Stomach (tissue), 9 donors: Measurements from ENCODE around the gene PJA1. TPM values are rescaled to one million over a fixed set of nuclear protein-coding genes. Genes with fewer than 3 reads are reported as not detected.

ENCODE experiments used
- DNase-seq, 2 donors: peaks; one replicate each; pipeline versions ENCODE4 v3.0.0 to v3.0.0-alpha.2; 2013 to 2019
- H3K27ac ChIP-seq, 5 donors: fragments of 200-600 bp in 4 of 5; sonication (generic) in 4 of 5; one replicate each; pipeline ENCODE4 v1.5.1; 2013 to 2019; ENCODE audit warnings: mild to moderate bottlenecking in 1 of 5, moderate library complexity in 1 of 5
- H3K27me3 ChIP-seq, 3 donors: fragments of 200-600 bp; sonication (generic); one replicate each; pipeline ENCODE4 v1.5.1; 2017 to 2019; ENCODE audit warnings: mixed run types in 1 of 3
- H3K36me3 ChIP-seq, 4 donors: fragments of 200-600 bp; sonication (generic); 1 replicate in 3 of 4; 2 replicates in 1 of 4; pipeline ENCODE4 v1.5.1; 2016 to 2019
- H3K4me1 ChIP-seq, 4 donors: fragments of 200-600 bp; sonication (generic); one replicate each; pipeline ENCODE4 v1.5.1; 2016 to 2019
- H3K4me3 ChIP-seq, 4 donors: fragments of 200-600 bp; sonication (generic) in 3 of 4; one replicate each; pipeline ENCODE4 v1.5.1; 2016 to 2019; ENCODE audit warnings: mild to moderate bottlenecking in 1 of 4
- H3K9me3 ChIP-seq, 4 donors: fragments of 200-600 bp; sonication (generic); one replicate each; pipeline ENCODE4 v1.5.1; 2016 to 2019
- EP300 ChIP-seq: sonication (generic); formaldehyde crosslinking; IDR thresholded peaks from one replicate; pipeline ENCODE4 v1.6.1; 2017; ENCODE audit warnings: antibody characterized with exemption
- POLR2A ChIP-seq, 4 donors: fragments of 450-650 bp; IDR thresholded peaks; one replicate each; pipeline ENCODE4 v1.6.1; 2016; ENCODE audit warnings: antibody characterized with exemption in 4 of 4, control low read depth in 2 of 4, mild to moderate bottlenecking in 1 of 4, moderate library complexity in 1 of 4
- POLR2AphosphoS5 ChIP-seq, 3 donors: sonication (generic); formaldehyde crosslinking; IDR thresholded peaks; one replicate each; pipeline ENCODE4 v1.6.1; 2016; ENCODE audit warnings: antibody characterized with exemption in 3 of 3
- WGBS, 5 donors: extraction: QIAGEN DNeasy Blood & Tissue Kit in 3 of 5; methylation state at CpG; one replicate each; pipeline versions ENCODE4 v1.1.5 to v1.1.7; 2013 to 2018; 5-methylcytosine and 5-hydroxymethylcytosine counted together
- intact Hi-C: fragments of 100-400 bp; cut with DNase I; formaldehyde crosslinking; loops from one replicate; pipeline ENCODE4 v1.15.1; 2023; ENCODE audit warnings: low total_unique reads
- polyA plus RNA-seq, 3 donors: library from polyadenylated mRNA; stranded (reverse); fragments of 200-250 nt; gene quantifications; one replicate each; pipeline ENCODE4 v1.2.3, GENCODE V29; 2013
- total RNA-seq, 5 donors: library from RNA; depleted of rRNA; stranded (reverse); fragments of >200 nt; gene quantifications; one replicate each; pipeline versions ENCODE4 v1.1.0 to v1.2.3, GENCODE V29; 2014 to 2016
- TF ChIP-seq, protein P1 (sequence below), 7 experiments: fragments of 450-650 bp in 4 of 7; fragments of 200-600 bp in 3 of 7; sonication (generic) in 3 of 7; IDR thresholded peaks; one replicate each; pipeline ENCODE4 v1.5.1; 2016 to 2019; ENCODE audit warnings: antibody characterized with exemption in 7 of 7, control low read depth in 2 of 7, mild to moderate bottlenecking in 1 of 7
- donor health status: healthy with polysubstance abuse.
- donor health status: Bipolar disorder and iron deficiency.
- donor health status: healthy.

PJA1 gene
- total and polyA plus RNA-seq, 8 donors = 1.7 to 41.4 (median 12.0) TPM

DNA sequence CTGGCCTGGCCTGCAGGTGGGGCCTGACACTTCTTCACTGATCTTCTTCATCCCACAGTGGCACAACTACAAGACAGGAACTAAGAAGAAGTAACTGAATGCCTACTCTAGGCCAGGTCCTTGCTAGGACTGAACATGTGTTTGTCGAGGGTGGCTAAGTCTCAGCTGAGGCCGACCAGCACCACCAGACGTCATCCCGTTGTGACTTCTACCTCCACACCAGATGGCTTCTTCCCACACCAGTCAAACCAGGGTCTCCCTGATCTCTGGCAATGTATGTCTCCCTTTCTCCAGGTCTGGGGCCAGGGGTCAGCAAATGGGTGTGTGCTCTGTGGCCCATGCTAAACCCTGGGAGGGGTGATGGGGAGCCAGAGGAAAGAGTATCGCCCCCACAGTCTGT lies 40.2 kb downstream of the PJA1 start:
- Histone ChIP-seq H3K27ac (no peak overlapping the region), H3K9me3 (no peaks in the 10 kb centered on the region), H3K36me3 (no peaks in the 10 kb centered on the region), H3K27me3 (peaks cover 0 to 39% (median 10%) of the 10 kb centered on the region in 3 donors), H3K4me1 (peaks cover 0 to 16% (median 7%) of the 10 kb centered on the region in 4 donors), H3K4me3 (no peak overlapping the region)
- TF ChIP-seq POLR2AphosphoS5 (IDR thresholded peaks at IDR 0.05) = no peak
- TF ChIP-seq, protein P1, sequence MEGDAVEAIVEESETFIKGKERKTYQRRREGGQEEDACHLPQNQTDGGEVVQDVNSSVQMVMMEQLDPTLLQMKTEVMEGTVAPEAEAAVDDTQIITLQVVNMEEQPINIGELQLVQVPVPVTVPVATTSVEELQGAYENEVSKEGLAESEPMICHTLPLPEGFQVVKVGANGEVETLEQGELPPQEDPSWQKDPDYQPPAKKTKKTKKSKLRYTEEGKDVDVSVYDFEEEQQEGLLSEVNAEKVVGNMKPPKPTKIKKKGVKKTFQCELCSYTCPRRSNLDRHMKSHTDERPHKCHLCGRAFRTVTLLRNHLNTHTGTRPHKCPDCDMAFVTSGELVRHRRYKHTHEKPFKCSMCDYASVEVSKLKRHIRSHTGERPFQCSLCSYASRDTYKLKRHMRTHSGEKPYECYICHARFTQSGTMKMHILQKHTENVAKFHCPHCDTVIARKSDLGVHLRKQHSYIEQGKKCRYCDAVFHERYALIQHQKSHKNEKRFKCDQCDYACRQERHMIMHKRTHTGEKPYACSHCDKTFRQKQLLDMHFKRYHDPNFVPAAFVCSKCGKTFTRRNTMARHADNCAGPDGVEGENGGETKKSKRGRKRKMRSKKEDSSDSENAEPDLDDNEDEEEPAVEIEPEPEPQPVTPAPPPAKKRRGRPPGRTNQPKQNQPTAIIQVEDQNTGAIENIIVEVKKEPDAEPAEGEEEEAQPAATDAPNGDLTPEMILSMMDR (IDR thresholded peaks at IDR 0.05) = no peak
- no peak for TF ChIP-seq POLR2A (IDR thresholded peaks at IDR 0.05)
- no peak for TF ChIP-seq EP300
- WGBS, 5 donors = 83 to 94% (median 87%) methylated on average over 1 to 5 of the region's 5 CpGs
- intact Hi-C loops = no loop called here
- no peak for DNase-seq

DNA sequence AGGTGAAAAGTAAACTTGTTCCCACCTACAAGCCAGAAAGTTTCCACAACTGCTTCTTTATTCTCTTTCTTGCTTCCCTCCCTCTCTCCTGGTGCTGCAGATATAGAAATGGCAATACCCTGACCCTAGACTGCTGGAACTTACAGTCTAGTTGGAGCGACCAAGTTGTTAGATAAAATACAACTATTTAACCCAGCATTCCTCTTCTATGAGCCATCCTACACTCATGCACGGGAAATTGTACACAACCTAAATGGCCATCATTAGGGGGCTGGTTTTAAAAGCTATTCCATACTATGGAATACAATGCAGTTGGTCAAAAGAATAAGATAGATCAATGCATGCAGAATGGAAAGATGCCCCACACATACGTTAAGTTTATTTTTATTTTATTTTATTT lies 41.1 kb downstream of the PJA1 start:
- no peak for DNase-seq
- Histone ChIP-seq H3K4me3 (no peak overlapping the region), H3K36me3 (no peaks in the 10 kb centered on the region), H3K9me3 (no peaks in the 10 kb centered on the region), H3K27me3 (peaks cover 0 to 33% (median 10%) of the 10 kb centered on the region in 3 donors), H3K27ac (no peak overlapping the region), H3K4me1 (peaks cover 0 to 15% (median 7%) of the 10 kb centered on the region in 4 donors)
- TF ChIP-seq POLR2A (IDR thresholded peaks at IDR 0.05) (no peak), POLR2AphosphoS5 (IDR thresholded peaks at IDR 0.05) (no peak), EP300 (no peak)
- TF ChIP-seq, protein P1 (IDR thresholded peaks at IDR 0.05) = no peak
- WGBS, 5 donors = 78 to 86% (median 81%) methylated on average over 3 of the region's 3 CpGs
- intact Hi-C loops = no loop called here

GRCh38 chrX:69123481-69123880 lies 41.8 kb downstream of the PJA1 start:
- H3K4me1 ChIP-seq = peaks cover 0 to 11% (median 2%) of the 10 kb centered on the region in 4 donors
- H3K27me3 ChIP-seq = peaks cover 0 to 27% (median 3%) of the 10 kb centered on the region in 3 donors
- TF ChIP-seq, protein P1 (IDR thresholded peaks at IDR 0.05) = no peak
- no peak for TF ChIP-seq EP300
- DNase-seq = no peak
- no peaks in the 10 kb centered on the region for H3K9me3 ChIP-seq
- intact Hi-C loops = no loop called here
- H3K4me3 ChIP-seq = no peak overlapping the region
- 65 to 90% (median 80%) methylated on average over 5 to 8 of the region's 8 CpGs for WGBS, 5 donors
- H3K27ac ChIP-seq = no peak overlapping the region
- H3K36me3 ChIP-seq = no peaks in the 10 kb centered on the region

DNA sequence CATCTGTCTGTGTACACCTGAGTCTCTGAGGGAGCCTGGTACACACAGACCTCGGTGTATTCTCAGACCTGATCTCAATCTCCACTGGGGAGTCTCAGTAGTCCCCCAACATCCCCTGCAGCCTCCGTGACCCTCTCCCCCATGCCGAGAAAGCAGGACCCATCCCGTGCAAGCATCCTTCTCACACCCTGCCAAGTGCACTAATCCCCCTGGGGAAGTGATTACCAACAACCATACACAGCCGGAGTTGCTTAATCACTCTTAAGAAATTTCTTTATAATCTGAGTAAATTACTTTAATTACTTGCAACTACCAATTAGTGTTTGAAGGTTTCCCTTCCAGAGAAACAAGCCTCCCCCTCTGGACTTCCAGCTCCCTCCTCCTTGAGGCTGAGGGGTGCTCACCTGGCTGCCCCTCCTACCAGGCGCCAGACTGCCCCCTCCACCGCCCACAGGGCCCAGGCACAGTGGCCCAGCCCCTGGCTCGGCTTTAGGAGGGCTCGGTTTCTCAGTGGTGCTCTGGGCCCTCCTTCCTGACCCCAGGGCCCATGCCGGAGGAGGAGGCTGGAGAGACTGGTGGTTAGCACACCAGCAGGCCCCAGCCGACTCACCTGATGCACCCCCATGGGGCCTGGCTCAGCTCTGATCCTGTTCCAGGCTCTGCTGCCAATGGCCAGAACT lies 43.8 kb downstream of the PJA1 start:
- no peak overlapping the region for H3K27ac ChIP-seq
- WGBS, 5 donors = 75 to 87% (median 83%) methylated on average over 10 to 11 of the region's 11 CpGs
- peaks cover 0 to 23% (median 0%) of the 10 kb centered on the region in 3 donors for H3K27me3 ChIP-seq
- no peak for DNase-seq
- TF ChIP-seq, protein P1 (IDR thresholded peaks at IDR 0.05) = no peak
- TF ChIP-seq POLR2AphosphoS5 (IDR thresholded peaks at IDR 0.05) (no peak), POLR2A (IDR thresholded peaks at IDR 0.05) (no peak), EP300 (no peak)
- intact Hi-C loops = no loop called here
- H3K36me3 ChIP-seq = no peaks in the 10 kb centered on the region
- no peak overlapping the region for H3K4me3 ChIP-seq
- no peaks in the 10 kb centered on the region for H3K9me3 ChIP-seq
- peaks cover 0 to under 1% (median 0%) of the 10 kb centered on the region in 4 donors for H3K4me1 ChIP-seq
